Measurements from ENCODE around the gene GNAQ.

DNA sequence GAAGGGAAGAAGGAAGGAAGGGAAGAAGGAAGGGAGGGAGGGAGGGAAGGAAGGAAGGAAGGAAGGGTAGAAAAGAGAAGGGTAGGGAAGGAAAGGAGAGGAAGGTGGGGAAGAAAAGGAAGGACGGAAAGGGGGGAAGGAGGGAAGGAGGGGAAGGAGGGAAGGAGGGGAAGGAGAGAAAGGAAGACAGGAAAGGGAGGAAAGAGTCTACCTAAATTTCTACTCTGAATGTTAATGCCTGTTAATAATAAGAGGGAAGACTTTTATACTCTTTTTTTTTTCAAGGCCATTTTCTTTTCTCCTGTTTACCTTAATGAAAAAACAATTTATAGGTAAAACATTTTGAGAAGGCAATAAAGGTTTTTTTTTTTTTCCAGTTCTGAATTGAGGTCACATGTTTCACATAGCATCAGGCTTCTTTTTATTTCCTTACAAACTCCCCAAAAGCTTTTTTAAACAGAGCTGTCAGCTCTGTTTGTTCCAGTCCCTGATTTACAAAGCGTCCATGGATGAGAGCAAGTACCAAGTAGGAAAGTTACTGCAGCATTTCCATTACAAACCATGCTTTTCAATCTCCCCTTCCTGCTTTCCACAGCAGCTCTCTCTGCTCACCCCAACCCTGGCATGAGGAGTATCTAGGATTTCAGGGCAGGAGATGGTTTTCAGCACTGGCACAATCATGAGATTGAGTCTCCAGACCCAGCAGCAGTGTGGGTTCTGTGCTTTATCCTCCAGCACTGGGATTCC lies 173.9 kb downstream of the GNAQ start:
- no peak for TF ChIP-seq EP300 (IDR thresholded peaks at IDR 0.05)
- TF ChIP-seq, protein P1, sequence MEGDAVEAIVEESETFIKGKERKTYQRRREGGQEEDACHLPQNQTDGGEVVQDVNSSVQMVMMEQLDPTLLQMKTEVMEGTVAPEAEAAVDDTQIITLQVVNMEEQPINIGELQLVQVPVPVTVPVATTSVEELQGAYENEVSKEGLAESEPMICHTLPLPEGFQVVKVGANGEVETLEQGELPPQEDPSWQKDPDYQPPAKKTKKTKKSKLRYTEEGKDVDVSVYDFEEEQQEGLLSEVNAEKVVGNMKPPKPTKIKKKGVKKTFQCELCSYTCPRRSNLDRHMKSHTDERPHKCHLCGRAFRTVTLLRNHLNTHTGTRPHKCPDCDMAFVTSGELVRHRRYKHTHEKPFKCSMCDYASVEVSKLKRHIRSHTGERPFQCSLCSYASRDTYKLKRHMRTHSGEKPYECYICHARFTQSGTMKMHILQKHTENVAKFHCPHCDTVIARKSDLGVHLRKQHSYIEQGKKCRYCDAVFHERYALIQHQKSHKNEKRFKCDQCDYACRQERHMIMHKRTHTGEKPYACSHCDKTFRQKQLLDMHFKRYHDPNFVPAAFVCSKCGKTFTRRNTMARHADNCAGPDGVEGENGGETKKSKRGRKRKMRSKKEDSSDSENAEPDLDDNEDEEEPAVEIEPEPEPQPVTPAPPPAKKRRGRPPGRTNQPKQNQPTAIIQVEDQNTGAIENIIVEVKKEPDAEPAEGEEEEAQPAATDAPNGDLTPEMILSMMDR (IDR thresholded peaks at IDR 0.05), result no peak
- no peak for TF ChIP-seq POLR2A (IDR thresholded peaks at IDR 0.05; ENCODE audit: low read depth)
